HG03432 (cell line): Measurements from ENCODE around the gene NUFIP2.
"Not testable (repeated sequence)": the region's sequence is repeated elsewhere in the genome, so short reads cannot be mapped to it uniquely, and the experiment has no call there.

ENCODE experiments used
- ATAC-seq: cut with Tn5 transposase; IDR thresholded peaks from one replicate; pipeline ENCODE4 v1.9.1; 2021; ENCODE audit warnings: mild to moderate bottlenecking, moderate library complexity; ENCODE audit not compliant: unreplicated experiment

Gene NUFIP2

DNA sequence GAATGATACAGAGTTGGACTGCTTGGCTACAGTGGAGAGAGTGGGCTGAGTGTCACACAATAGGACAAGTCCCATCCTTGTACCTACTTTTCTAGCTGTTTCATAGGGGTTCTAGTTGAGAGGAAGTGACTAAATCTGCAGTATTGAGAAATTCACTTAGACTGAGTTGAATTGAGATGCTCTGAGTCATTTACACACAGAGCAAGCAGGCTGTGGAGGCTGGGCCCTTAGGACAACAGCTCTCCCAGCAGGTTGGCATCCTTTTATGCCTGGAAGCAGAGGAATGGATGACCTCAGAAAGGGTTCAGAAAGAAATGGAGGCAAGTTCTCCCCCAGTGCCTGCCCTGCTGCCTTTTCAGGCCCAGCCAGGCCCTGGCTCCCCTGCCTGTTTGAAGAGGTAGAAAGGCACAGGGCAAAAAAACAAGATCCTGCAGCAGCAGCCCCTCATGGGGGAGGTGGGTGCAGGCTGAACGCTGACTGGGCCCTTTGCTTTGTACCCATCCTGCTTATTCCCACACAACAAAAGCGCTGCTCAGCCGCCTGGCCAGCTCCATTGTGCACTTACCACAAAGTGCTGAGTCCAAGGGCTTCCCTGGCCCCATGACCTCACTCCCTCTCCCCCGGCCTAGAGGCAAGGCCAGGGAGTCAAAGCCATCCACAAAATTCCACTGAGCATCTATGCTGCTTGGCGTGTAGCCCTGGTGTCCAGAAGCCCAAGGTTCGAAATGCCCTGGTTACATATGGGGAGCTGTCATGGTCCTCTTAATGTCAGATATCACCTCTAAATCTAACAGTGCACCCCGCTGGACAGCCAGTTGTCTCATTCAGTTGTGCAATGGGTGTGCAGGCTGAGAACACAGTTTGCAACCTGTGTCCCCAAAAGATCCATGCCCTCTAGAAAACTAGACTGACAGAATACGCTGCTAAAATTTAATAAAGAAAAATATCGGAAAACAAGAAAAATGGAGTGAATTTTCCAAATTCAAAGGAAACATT is 52.7 kb downstream of the NUFIP2 start:
- ATAC-seq: no peak

DNA sequence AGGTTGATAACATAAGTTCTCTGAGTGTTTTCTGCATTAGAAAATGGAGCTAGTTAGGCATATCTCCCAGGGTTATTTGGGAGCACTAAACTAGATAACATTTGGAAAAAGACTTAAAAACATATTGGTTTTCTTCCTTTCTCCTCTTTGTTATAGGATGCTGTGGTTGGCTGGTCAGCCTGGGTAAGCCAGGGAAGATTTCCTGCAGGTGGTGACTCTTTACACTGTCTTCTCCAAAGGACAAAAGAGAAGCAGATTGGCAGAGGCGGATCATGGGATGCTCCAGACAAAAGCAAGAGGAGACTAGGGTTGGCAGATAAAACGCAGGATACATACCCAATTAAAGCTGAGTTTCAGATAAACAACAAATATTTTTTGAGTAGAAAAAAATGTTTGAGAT is 53.5 kb downstream of the NUFIP2 start:
- ATAC-seq: no peak

DNA sequence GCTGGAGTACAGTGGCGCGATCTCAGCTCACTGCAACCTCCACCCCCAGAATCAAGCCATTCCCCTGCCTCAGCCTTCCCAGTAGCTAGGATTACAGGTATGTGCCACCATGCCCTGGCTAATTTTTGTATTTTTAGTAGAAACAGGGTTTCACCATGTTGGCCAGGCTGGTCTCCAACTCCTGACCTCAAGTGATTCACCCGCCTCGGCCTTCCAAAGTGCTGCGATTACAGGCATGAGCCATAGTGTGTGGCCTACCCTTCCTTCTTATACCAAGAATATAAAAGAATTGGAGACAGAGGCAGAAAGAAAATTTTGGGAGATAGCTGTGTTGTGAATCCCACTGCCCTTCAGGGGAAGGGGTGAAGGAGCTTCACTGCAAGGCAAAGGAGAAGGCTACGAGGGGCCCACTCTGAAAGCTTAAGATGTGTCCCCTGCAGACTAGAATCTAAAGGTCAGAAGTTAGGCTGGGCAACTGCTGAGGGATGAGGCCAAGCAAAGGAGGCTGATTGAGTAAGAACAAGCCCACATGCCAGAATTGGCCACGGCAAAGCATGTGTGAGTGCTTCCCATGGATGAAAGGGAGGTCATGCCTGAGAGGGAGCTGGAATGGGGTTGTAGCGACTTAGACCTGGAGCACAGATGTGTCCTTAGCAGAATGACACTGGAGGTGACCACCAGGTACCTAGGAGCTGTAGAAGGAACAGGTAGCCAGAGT is 55.7 kb downstream of the NUFIP2 start:
- ATAC-seq: no peak

DNA sequence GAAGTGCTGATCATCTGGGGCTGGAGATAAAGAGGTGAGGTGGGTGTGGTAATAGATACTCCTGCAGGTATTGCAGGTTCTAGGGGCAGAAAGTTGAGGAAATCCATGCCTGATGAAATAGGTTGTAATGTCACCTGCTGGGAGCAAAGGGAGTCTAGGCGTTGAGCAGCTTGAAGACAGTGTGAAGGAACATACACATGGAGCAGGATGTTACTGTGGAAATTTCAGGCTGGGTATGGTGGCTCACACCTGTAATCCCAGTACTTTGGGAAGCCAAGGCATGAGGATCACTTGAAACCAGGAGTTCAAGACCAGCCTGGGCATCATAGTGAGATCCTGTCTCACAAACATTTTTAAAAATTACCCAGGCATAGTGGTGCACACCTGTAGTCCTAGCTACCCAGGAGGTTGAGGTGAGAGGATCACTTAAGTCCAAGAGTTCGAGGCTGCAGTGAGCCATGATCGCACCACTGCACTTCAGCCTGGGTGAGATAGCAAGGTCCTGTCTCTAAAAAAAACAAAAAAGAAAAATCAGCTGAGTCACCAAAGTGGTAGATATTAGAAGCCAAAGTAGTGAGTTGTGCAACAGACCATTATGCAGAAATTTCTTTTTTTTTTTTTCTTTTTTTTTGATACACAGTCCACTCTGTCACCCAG is 56.3 kb downstream of the NUFIP2 start:
- ATAC-seq: no peak

DNA sequence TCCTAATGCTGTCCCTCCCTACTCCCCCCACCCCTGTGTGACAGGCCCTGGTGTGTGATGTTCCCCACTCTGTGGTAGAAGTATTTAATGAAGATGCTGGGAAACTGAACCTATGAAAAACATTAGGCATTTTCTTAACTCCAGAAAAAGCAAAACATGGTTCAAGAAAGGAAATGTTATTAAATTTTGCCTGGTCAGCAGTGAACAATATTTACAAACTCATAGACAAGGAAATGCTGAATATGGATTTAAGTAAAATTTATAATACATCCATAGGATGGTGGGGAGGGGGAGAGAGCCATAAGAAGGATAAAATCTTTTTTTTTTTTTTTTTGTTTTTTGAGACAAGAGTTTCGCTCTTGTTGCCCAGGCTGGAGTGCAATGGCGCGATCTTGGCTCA is 58.0 kb downstream of the NUFIP2 start:
- no peak for ATAC-seq

DNA sequence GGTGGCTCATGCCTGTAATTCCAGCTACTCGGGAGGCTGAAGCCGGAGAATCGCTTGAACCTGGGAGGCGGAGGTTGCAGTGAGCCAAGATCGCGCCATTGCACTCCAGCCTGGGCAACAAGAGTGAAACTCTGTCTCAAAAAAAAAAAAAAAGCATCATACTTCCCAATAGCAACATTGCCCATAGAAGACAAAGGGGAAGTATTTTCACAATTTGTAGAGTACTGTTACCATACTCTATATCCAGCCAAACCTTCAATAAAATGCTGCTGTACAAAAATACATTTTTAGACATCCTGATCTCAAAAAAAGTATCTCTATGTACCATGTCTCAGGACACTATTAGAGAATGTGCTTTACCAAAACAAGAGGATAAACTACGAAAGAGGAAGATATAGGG is 59.0 kb downstream of the NUFIP2 start:
- not testable (repeated sequence) for ATAC-seq

DNA sequence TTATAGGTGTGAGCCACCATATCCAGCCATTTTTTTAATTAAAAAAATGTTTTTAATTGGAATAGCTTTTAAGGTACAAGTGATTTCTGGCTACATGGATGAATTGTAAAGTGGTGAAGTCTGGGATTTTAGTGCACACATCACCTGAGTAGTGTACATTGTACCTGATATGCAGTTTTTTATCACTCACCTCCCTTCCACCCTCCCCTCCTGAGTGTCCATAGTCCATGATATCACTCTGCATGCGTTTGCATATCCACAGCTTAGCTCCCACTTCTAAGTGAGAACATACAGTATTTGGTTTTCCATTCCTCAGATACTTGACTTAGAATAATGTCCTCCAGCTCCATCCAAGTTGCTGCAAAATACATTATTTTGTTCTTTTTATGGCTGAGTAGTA is 60.6 kb downstream of the NUFIP2 start:
- ATAC-seq: no peak

DNA sequence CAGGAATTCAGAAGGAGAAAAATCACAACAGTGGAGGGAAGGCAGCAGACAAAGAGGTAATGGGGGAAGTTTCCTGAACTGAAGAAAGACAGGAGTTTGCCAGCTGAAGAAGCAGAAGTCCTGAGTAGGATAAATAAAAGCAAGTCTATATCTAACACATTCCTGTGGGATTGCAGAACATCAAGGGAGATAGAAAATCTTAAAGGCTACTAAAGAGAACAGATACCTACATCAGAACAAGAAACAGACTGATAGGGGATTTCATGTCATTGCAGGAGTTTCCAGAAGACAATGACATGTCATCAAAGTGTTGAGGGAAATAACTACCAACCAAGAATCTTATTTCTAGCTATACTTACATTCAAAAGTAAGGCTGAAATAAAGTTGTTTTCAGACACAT is 68.6 kb downstream of the NUFIP2 start:
- ATAC-seq: no peak

DNA sequence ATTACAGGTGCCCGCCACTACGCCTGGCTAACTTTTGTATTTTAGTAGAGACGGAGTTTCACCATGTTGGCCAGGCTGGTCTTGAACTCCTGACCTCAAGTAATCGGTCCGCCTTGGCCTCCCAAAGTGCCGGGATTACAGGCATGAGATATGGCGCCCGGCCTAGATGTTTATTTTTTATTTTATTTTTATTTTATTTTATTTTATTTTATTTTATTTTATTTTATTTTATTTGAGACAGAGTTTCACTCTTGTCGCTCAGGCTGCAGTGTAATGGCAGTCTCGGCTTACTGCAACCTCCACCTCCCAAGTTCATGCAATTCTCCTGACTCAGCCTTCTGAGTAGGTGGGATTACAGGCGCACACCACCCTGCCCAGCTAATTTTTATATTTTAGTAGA is 72.6 kb downstream of the NUFIP2 start:
- ATAC-seq: not testable (repeated sequence)

DNA sequence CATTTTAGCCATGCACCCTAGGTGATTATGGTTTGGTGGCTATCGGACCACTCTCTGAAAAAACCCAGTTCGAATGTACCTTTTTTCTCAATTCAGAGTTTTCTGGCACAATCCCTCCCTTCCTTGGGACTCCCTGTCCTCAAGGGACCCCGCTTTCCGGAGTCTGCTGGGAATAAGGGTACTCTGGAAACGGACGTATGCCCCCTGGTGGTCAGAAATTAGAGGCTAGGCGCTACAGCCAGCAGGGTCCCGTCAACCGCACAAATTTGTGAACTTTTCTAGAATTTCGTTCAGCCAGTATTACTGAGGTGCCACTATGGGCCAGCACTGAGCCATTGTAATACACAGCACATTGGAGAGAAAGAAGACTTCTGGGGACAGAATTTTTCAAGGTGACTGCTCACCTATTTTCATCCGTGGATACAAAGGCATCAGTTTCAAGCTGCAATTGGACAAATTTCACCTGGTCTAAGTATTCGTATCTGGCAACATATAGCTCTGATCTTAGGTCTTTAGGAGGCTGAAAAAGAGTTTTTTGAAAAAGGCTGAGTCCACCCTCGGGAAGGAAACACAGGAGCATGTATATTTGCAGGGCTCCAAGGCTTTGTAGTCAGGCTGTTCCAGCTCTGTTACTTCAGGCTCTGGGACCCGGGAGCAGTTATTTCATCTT is 74.4 kb downstream of the NUFIP2 start:
- ATAC-seq: peak; percentile 54

DNA sequence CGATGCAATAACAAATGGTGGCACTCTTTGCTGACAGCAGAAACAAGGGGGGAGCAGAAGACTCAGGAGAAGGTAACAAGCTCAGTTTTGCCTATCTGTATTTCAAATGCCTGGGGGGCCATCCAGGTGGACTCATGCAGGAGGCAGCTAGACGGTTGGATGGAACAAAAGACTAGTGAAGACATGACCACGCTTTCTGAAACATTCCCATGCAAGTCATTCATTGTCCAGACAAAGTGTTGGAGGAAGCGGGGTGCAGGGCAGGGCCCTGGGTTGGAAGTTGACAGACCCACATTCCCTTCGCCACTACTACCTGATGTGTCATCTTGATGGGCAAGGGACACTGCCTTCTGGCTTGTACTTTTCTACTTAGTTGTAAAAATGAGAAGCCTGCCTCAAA is 77.1 kb downstream of the NUFIP2 start:
- ATAC-seq: no peak

DNA sequence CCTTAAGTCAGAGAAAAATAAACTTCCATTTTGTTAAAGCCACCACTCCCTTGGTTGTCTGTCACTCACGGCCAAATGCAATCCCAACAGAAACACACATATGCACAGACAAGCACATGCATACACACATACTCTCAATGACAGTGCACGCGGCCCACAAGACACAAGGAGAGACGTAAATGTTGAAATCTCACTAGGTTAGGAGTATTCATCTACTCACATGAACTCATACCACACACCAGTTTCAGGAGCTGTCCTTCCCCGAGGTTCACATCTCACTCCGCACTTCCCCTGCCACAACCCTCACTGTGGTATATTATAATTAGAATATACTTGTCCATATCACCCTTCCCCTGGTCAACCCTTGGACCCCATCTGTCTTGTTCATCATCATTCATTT is 77.8 kb downstream of the NUFIP2 start:
- ATAC-seq: no peak

DNA sequence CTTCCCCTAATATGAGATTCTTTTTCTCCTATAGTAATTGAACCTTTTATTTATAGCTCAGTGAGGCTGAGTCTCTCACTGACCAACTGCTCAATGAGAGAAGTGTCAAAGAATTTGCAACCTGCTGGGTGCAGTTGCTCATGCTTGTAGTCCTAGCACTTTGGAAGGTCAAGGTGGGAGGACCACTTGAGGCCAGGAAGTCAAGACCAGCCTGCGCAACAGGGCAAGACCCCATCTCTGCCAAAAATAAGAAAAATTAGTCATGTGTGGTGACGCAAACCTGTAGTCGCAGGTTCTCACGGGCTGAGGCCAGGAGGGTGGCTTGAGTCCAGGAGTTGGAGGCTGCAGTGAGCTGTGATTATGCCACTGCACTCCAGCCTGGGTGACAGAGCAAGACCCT is 78.2 kb downstream of the NUFIP2 start:
- ATAC-seq: no peak

DNA sequence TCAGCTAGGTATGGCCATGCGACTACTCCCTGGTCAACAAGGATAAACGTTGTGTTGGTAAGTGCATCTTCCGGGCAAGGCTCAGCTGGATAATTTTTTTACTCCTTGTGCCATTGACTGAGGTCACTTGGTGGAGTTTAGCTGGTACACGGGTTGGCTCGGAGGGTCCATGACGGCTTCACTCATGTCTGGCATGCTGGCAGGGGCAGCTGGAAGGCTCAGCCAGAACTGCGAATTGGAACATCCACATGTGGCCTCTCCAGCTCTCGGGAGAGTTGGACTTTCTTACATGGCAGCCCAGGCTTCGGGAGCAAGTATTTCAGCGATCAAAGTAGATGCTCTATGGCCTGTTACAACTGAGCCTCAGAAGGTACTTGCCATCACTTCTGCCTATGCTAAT is 78.8 kb downstream of the NUFIP2 start:
- no peak for ATAC-seq

DNA sequence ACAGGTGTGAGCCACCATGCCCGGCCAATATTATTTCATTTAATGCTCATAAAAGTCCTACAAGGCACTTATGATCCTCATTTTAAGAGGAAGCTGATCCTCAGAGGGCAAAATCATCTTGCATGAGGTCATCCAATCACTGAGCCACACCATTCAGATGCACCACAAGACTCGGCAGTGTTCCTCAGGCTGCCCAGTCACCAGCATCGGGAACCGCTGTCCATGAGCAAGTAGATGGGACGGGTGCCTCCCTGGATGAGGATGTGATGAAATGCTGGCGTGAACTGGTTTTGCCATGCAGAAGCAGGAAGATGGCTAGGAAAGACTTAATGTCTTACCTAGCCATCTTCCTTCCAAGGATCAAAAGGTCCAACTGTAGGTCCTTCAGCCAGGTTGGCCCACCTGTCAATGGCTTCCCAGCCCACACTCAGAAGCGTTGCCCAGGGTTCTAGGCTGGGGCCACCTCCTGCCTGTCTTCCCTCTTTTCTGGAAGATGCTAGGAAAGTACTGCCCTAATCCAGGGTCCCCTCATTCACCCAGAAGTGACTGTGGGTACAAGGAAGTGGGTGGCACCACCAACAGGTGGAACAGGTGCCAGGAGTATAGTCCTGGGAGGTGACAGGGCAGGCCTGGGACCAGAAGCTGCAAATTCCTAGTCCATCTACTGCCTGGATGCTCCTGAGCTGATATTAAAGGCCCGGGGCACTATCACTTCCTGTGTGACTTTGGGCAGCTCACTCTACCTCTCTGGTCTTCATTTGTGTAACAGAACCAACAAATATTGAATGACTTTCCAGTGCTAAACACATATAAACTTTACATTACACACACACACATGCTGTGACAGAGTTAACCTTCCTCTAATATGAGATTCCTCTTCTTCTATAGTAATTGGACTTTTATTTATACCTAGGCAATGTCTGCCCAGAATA is 79.5 kb downstream of the NUFIP2 start:
- ATAC-seq: no peak

DNA sequence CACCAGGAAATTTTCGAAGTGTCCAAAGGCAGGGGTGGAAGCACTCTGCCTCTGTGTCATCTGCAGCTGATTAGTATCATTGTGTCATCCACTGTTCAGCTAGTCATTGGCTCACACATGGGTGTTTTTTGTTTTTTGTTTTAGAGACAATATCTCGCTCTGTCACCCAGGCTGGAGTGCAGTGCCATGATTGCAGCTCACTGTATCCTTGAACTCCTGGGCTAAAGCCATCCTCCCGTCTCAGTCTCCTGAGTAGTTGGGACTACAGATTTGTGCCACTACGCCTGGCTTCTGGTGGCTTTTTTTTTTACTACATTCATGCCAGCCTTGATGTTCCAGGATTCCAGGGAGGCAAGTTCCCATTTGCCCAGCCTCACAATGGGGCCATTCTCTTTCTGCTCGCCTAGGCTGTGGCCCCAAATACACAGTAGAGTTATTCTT is 81.2 kb downstream of the NUFIP2 start:
- no peak for ATAC-seq

DNA sequence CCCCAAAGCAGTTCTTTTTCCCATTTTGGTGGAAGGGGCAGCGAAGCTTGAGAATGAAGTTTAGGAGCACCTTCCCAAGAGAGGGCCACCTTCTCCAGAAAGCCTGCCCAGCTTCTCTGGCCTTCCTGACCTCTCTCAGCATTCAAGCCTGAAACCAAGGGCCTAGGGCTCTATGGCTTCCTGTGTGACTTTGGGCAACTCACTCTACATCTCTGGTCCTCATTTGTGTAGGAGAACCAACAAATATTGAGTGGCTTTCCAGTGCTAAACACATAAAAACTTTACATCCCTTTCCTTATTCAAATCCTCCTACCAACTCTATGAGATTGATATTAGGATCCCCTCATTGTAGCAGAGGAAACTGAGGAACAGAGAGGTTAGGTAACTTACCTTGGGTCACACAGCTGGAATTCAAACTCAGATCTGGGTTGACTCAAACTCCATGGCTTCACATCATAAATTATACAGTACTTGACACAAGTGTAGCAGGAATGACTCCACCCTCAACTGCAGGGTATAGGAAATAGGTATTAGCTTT is 81.8 kb downstream of the NUFIP2 start:
- no peak for ATAC-seq

DNA sequence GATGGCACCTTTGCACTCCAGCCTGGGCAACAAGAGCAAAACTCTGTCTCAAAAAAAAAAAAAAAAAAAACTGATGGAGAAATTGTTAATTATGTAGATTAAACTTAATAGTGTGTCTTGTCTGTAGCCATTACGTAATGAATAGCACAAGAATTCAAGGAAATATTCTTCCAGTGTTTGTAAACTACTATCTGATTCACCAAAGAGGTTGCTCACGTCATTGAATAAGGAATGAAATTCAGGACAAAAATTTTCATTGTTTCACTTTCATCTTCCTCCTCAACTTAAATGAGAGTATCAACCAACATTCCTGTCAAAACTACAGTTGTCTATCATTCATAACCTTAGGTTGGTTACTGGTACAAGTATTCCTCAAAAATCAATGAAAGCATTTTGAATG is 83.1 kb downstream of the NUFIP2 start:
- no peak for ATAC-seq

DNA sequence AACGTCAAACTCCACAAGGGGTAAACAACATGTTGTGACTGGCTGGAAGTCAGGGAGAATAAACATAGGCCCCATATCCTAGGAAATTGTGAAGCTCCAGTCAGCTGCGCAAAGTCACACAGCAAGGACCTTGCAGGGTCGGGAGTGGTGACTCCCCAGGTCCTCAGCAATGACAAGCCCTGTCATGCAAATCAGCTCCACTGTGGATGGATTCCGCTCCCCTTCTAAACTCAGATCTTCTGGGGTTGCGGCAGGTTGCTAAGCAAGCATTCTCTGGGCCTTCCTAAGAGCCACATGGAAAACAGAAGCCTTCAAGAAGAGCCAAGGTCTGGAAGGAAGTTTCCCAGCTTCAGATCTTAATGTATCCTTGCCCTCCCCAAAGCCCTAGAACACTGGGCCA is 84.9 kb downstream of the NUFIP2 start:
- no peak for ATAC-seq

DNA sequence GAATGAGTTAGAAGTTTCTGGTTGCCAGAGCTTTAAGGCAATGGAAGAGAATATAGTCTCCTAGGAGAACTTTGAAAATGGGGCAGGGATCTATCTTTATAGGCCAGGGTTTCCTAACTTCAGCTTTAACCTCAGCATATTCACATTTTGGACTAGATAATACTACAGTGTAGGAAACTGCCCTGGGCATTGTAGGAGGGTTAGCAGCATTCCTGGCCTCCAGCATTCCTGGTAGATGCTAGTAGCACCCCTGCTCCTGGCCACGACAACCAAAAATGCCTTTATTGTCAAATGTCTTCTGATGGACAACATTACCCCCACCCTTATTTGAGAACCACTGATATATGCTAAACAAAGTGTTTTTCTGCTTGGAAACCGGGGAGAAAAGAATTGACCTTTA is 86.0 kb downstream of the NUFIP2 start:
- ATAC-seq: no peak
